Measurements from ENCODE around the gene MAFG. TPM values are rescaled to one million over a fixed set of nuclear protein-coding genes. Genes with fewer than 3 reads are reported as not detected.

MAFG gene
- total and polyA plus RNA-seq, 2 of the 13 experiments (the other 11 are each of a cell fraction or from before 2014, with no cell fraction given): 14.5 to 20.0 TPM

DNA sequence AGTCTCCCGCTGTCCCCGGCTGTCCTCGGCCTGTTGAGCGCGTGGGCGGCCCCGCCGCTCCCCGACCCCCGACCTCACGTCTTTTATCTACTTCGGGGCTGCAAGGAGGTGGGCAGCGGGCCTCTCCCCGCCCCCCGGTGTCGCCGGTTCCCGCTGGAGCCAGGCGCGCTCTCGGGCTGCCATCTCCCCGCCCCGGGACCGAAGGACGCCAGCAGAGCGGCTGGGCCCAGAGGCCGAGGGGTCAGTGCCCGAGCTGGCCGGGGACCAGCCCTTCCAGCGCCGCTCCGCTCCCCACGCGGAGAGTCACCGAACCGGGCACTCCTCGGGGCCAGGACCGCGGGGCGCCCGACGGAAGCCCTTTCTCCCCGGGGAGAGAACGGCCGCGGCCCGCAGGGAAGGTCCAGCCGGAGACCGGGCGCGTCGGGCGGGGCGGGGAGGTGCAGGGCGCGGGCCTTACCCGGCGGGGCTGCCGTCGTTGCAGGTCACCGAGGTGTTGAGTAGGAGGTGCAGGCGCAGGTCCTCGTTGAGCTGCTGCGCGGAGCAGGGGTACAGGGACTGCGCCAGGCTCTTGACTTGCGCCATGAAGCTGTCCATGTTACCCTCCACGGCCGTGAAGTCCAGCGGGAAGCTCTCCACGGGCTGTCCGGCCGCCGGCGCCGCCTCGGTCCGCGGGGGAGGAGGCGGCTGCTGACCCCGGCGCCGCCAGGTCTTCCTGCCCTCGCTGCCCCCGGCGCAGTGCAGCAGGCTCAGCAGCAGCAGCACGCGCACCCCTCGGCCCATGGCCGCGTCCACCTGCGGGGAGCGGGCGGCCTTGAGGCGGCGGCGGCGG lies 32.8 kb upstream of the MAFG start (continued):
- TF ChIP-seq, protein P1, sequence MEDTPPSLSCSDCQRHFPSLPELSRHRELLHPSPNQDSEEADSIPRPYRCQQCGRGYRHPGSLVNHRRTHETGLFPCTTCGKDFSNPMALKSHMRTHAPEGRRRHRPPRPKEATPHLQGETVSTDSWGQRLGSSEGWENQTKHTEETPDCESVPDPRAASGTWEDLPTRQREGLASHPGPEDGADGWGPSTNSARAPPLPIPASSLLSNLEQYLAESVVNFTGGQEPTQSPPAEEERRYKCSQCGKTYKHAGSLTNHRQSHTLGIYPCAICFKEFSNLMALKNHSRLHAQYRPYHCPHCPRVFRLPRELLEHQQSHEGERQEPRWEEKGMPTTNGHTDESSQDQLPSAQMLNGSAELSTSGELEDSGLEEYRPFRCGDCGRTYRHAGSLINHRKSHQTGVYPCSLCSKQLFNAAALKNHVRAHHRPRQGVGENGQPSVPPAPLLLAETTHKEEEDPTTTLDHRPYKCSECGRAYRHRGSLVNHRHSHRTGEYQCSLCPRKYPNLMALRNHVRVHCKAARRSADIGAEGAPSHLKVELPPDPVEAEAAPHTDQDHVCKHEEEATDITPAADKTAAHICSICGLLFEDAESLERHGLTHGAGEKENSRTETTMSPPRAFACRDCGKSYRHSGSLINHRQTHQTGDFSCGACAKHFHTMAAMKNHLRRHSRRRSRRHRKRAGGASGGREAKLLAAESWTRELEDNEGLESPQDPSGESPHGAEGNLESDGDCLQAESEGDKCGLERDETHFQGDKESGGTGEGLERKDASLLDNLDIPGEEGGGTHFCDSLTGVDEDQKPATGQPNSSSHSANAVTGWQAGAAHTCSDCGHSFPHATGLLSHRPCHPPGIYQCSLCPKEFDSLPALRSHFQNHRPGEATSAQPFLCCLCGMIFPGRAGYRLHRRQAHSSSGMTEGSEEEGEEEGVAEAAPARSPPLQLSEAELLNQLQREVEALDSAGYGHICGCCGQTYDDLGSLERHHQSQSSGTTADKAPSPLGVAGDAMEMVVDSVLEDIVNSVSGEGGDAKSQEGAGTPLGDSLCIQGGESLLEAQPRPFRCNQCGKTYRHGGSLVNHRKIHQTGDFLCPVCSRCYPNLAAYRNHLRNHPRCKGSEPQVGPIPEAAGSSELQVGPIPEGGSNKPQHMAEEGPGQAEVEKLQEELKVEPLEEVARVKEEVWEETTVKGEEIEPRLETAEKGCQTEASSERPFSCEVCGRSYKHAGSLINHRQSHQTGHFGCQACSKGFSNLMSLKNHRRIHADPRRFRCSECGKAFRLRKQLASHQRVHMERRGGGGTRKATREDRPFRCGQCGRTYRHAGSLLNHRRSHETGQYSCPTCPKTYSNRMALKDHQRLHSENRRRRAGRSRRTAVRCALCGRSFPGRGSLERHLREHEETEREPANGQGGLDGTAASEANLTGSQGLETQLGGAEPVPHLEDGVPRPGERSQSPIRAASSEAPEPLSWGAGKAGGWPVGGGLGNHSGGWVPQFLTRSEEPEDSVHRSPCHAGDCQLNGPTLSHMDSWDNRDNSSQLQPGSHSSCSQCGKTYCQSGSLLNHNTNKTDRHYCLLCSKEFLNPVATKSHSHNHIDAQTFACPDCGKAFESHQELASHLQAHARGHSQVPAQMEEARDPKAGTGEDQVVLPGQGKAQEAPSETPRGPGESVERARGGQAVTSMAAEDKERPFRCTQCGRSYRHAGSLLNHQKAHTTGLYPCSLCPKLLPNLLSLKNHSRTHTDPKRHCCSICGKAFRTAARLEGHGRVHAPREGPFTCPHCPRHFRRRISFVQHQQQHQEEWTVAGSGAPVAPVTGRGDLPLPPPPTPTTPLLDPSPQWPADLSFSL (CRISPR knock-in tag; IDR thresholded peaks at IDR 0.05): peak; percentile 34; the same call in 1 of the 2 replicates
- TF ChIP-seq JDP2 (CRISPR knock-in tag; IDR thresholded peaks at IDR 0.05; ENCODE audit: borderline replicate concordance): no peak; the same call in 1 of the 2 replicates
- TF ChIP-seq TMF1 (CRISPR knock-in tag; IDR thresholded peaks at IDR 0.05; ENCODE audit: low read depth): no peak; the same call in 1 of the 2 replicates
- peak; percentile 51; the same call in 1 of the 2 replicates for TF ChIP-seq BRD4 (CRISPR knock-in tag; IDR thresholded peaks at IDR 0.05)
- TF ChIP-seq MED13 (CRISPR knock-in tag; IDR thresholded peaks at IDR 0.05): peak; percentile 60
- peak; percentile 51; the same call in 1 of the 2 replicates for TF ChIP-seq ZNF776 (CRISPR knock-in tag; IDR thresholded peaks at IDR 0.05)
- TF ChIP-seq, protein P2, sequence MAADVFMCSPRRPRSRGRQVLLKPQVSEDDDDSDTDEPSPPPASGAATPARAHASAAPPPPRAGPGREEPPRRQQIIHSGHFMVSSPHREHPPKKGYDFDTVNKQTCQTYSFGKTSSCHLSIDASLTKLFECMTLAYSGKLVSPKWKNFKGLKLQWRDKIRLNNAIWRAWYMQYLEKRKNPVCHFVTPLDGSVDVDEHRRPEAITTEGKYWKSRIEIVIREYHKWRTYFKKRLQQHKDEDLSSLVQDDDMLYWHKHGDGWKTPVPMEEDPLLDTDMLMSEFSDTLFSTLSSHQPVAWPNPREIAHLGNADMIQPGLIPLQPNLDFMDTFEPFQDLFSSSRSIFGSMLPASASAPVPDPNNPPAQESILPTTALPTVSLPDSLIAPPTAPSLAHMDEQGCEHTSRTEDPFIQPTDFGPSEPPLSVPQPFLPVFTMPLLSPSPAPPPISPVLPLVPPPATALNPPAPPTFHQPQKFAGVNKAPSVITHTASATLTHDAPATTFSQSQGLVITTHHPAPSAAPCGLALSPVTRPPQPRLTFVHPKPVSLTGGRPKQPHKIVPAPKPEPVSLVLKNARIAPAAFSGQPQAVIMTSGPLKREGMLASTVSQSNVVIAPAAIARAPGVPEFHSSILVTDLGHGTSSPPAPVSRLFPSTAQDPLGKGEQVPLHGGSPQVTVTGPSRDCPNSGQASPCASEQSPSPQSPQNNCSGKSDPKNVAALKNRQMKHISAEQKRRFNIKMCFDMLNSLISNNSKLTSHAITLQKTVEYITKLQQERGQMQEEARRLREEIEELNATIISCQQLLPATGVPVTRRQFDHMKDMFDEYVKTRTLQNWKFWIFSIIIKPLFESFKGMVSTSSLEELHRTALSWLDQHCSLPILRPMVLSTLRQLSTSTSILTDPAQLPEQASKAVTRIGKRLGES (CRISPR knock-in tag; IDR thresholded peaks at IDR 0.05; ENCODE audit: borderline replicate concordance): 0 out of 2 replicates have a peak, but pooled peaks have one; percentile 15
- TF ChIP-seq TOE1 (CRISPR knock-in tag; IDR thresholded peaks at IDR 0.05): no peak
- TF ChIP-seq ZNF230 (CRISPR knock-in tag; IDR thresholded peaks at IDR 0.05): 0 out of 2 replicates have a peak, but pooled peaks have one; percentile 41
- TF ChIP-seq CAMTA2 (CRISPR knock-in tag; IDR thresholded peaks at IDR 0.05; ENCODE audit: borderline replicate concordance): peak; percentile 83; the same call in 1 of the 2 replicates
- TF ChIP-seq ZMAT3 (CRISPR knock-in tag; conservative IDR thresholded peaks at IDR 0.05): peak; percentile 60; the same call in 1 of the 2 replicates
- no peak for TF ChIP-seq CEBPG (CRISPR knock-in tag; IDR thresholded peaks at IDR 0.05)
- TF ChIP-seq REXO4 (CRISPR knock-in tag; IDR thresholded peaks at IDR 0.05; ENCODE audit: borderline replicate concordance): 0 out of 2 replicates have a peak, but pooled peaks have one; percentile 40
- TF ChIP-seq ZFP36L2 (CRISPR knock-in tag; IDR thresholded peaks at IDR 0.05): no peak
- TF ChIP-seq IRF2 (CRISPR knock-in tag; IDR thresholded peaks at IDR 0.05): no peak
- TF ChIP-seq, protein P3, sequence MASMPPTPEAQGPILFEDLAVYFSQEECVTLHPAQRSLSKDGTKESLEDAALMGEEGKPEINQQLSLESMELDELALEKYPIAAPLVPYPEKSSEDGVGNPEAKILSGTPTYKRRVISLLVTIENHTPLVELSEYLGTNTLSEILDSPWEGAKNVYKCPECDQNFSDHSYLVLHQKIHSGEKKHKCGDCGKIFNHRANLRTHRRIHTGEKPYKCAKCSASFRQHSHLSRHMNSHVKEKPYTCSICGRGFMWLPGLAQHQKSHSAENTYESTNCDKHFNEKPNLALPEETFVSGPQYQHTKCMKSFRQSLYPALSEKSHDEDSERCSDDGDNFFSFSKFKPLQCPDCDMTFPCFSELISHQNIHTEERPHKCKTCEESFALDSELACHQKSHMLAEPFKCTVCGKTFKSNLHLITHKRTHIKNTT (CRISPR knock-in tag; IDR thresholded peaks at IDR 0.05): no peak
- peak; percentile 32; the same call in 1 of the 2 replicates for TF ChIP-seq SALL1 (CRISPR knock-in tag; IDR thresholded peaks at IDR 0.05)
- peak; percentile 51; the same call in 1 of the 2 replicates for TF ChIP-seq SP4 (CRISPR knock-in tag; IDR thresholded peaks at IDR 0.05)
- TF ChIP-seq TAF1 (CRISPR knock-in tag; IDR thresholded peaks at IDR 0.05): peak; percentile 71; the same call in 1 of the 2 replicates
- TF ChIP-seq ETV6 (CRISPR knock-in tag; conservative IDR thresholded peaks at IDR 0.05): 0 out of 2 replicates have a peak, but pooled peaks have one; percentile 3

All from HepG2 (cell line).